H1 (cell line): Measurements from ENCODE around the gene CACNA2D3. TPM values are rescaled to one million over a fixed set of nuclear protein-coding genes. Genes with fewer than 3 reads are reported as not detected.

Experiments used
- CTCF ChIA-PET: fragments of 300-600 bp; sonication (Branson Sonifier 250); formaldehyde crosslinking; loops from one replicate; lab custom pipeline; 2021; ENCODE audit not compliant: partially characterized antibody; lab: Charles Lee
- POLR2A ChIA-PET: fragments of 300-600 bp; sonication (Branson Sonifier 250); formaldehyde crosslinking; loops from one replicate; lab custom pipeline; 2021; ENCODE audit warnings: inconsistent platforms; ENCODE audit not compliant: partially characterized antibody; lab: Charles Lee
- DNase-seq, 2 experiments: peaks; one replicate each; pipeline versions ENCODE4 v3.0.0 to v3.0.0-alpha.2; 2010 to 2022; ENCODE audit warnings: low spot score in 2 of 2, low read depth in 1 of 2, mixed read lengths in 1 of 2
- FAIRE-seq: peaks from 2 replicates; lab custom pipeline; 2011; peaks lifted over from hg19 to GRCh38; lab: Jason Lieb, UNC
- H2AFZ ChIP-seq: 2 replicates; pipeline ENCODE4 v1.8.1; 2012; ENCODE audit warnings: low read length, inconsistent platforms
- H2AK5ac ChIP-seq: 2 replicates; pipeline ENCODE4 v1.6.1; 2013; ENCODE audit warnings: low read depth, low read length
- H2BK120ac ChIP-seq: replicated peaks from 2 replicates; pipeline ENCODE3; 2013; ENCODE audit warnings: low read depth, low read length, inconsistent platforms
- H2BK12ac ChIP-seq: 2 replicates; pipeline ENCODE4 v1.6.1; 2013; ENCODE audit warnings: low read depth, low read length
- H2BK15ac ChIP-seq: 2 replicates; pipeline ENCODE4 v1.6.1; 2013; ENCODE audit warnings: low read length
- H2BK20ac ChIP-seq: 2 replicates; pipeline ENCODE4 v1.6.1; 2013; ENCODE audit warnings: low read length
- H2BK5ac ChIP-seq: 2 replicates; pipeline ENCODE4 v1.6.1; 2013; ENCODE audit warnings: low read depth, low read length
- H3K14ac ChIP-seq: 2 replicates; pipeline ENCODE4 v1.6.1; 2013; ENCODE audit warnings: inconsistent platforms; ENCODE audit not compliant: insufficient read length
- H3K18ac ChIP-seq: 2 replicates; pipeline ENCODE4 v1.6.1; 2013; ENCODE audit warnings: low read length; ENCODE audit errors: extremely low read depth
- H3K23ac ChIP-seq: 2 replicates; pipeline ENCODE4 v1.6.1; 2013; ENCODE audit warnings: inconsistent platforms; ENCODE audit not compliant: insufficient read length
- H3K23me2 ChIP-seq: 2 replicates; pipeline ENCODE4 v1.6.1; 2013; ENCODE audit warnings: low read depth, low read length
- H3K27ac ChIP-seq: 2 replicates; pipeline ENCODE4 v1.6.1; 2011; ENCODE audit warnings: low read depth, low read length, inconsistent platforms
- H3K27me3 ChIP-seq, 4 experiments: replicated peaks in 1 of 4; 1 replicate in 1 of 4; 2 replicates in 3 of 4; pipeline versions ENCODE4 v1.6.1 to v1.8.1; 2011 to 2013; ENCODE audit warnings: low read length in 3 of 4, mild to moderate bottlenecking in 3 of 4, inconsistent platforms in 2 of 4, mixed read lengths in 2 of 4, moderate library complexity in 1 of 4; ENCODE audit not compliant: control insufficient read depth in 3 of 4, insufficient read depth in 3 of 4; ENCODE audit errors: extremely low read depth in 1 of 4
- H3K36me3 ChIP-seq, 4 experiments: 2 replicates each; pipeline versions ENCODE4 v1.6.1 to v1.8.1; 2011 to 2013; ENCODE audit warnings: mild to moderate bottlenecking in 4 of 4, low read length in 3 of 4, moderate library complexity in 2 of 4, control low read depth in 1 of 4, inconsistent platforms in 1 of 4; ENCODE audit not compliant: insufficient read depth in 4 of 4, control insufficient read depth in 2 of 4
- H3K4ac ChIP-seq: replicated peaks from 2 replicates; pipeline ENCODE3; 2013; ENCODE audit warnings: low read length, low read depth, mixed read lengths, inconsistent platforms; ENCODE audit not compliant: insufficient read length
- H3K4me1 ChIP-seq, 4 experiments: replicated peaks in 1 of 4; 1 replicate in 1 of 4; 2 replicates in 3 of 4; pipeline versions ENCODE4 v1.6.1 to v1.8.1; 2011 to 2013; ENCODE audit warnings: low read length in 3 of 4, inconsistent platforms in 2 of 4, mixed read lengths in 1 of 4; ENCODE audit not compliant: insufficient read depth in 4 of 4, control insufficient read depth in 3 of 4
- H3K4me2 ChIP-seq, 2 experiments: 2 replicates each; pipeline versions ENCODE4 v1.6.1 to v1.8.1; 2011 to 2013; ENCODE audit warnings: low read depth in 2 of 2, low read length in 2 of 2, control low read depth in 1 of 2, inconsistent platforms in 1 of 2, mild to moderate bottlenecking in 1 of 2; ENCODE audit not compliant: insufficient read depth in 1 of 2
- H3K4me3 ChIP-seq, 4 experiments: fragments of 200-600, 300-600 bp in 1 of 4; sonication (generic), shearing (Covaris generic), sonication (Bioruptor Twin) in 1 of 4; 2 replicates each; pipeline versions ENCODE4 v1.5.1 to v1.8.1; 2011 to 2016; ENCODE audit warnings: low read length in 4 of 4, low read depth in 3 of 4, control low read depth in 2 of 4, inconsistent platforms in 2 of 4, mild to moderate bottlenecking in 2 of 4, mixed read lengths in 1 of 4, moderate library complexity in 1 of 4; ENCODE audit not compliant: insufficient read depth in 2 of 4; ENCODE audit errors: extremely low read depth in 1 of 4
- H3K56ac ChIP-seq: replicated peaks from 2 replicates; pipeline ENCODE3; 2013; ENCODE audit warnings: low read depth, mild to moderate bottlenecking, mixed read lengths, low read length, inconsistent platforms; ENCODE audit not compliant: insufficient read length
- H3K79me1 ChIP-seq: 2 replicates; pipeline ENCODE4 v1.6.1; 2013; ENCODE audit warnings: low read depth, low read length, control low read depth
- H3K79me2 ChIP-seq, 2 experiments: 2 replicates each; pipeline versions ENCODE4 v1.6.1 to v1.8.1; 2012 to 2013; ENCODE audit warnings: low read length in 2 of 2, mild to moderate bottlenecking in 2 of 2, inconsistent platforms in 1 of 2; ENCODE audit not compliant: insufficient read depth in 2 of 2, control insufficient read depth in 1 of 2
- H3K9ac ChIP-seq, 4 experiments: replicated peaks in 1 of 4; 1 replicate in 1 of 4; 2 replicates in 3 of 4; pipeline versions ENCODE4 v1.6.1 to v1.8.1; 2011 to 2013; ENCODE audit warnings: low read depth in 3 of 4, low read length in 3 of 4, control low read depth in 2 of 4, mild to moderate bottlenecking in 2 of 4, moderate library complexity in 2 of 4, inconsistent platforms in 1 of 4; ENCODE audit errors: extremely low read depth in 1 of 4
- H3K9me3 ChIP-seq, 2 experiments: 2 replicates each; pipeline versions ENCODE4 v1.6.1 to v1.8.1; 2012 to 2013; ENCODE audit warnings: mild to moderate bottlenecking in 2 of 2, moderate library complexity in 2 of 2, control low read depth in 1 of 2, inconsistent platforms in 1 of 2, low read depth in 1 of 2, low read length in 1 of 2, mixed read lengths in 1 of 2; ENCODE audit not compliant: insufficient read depth in 2 of 2
- H4K20me1 ChIP-seq, 2 experiments: replicated peaks in 1 of 2; 2 replicates each; pipeline versions ENCODE3 to v1.8.1; 2011 to 2013; ENCODE audit warnings: inconsistent platforms in 2 of 2, low read length in 2 of 2, mild to moderate bottlenecking in 1 of 2; ENCODE audit not compliant: insufficient read depth in 2 of 2, control insufficient read depth in 1 of 2
- H4K5ac ChIP-seq: 2 replicates; pipeline ENCODE4 v1.6.1; 2013; ENCODE audit warnings: low read length, low read depth, mixed read lengths, inconsistent platforms; ENCODE audit not compliant: insufficient read length
- H4K8ac ChIP-seq: 2 replicates; pipeline ENCODE4 v1.8.0; 2013; ENCODE audit warnings: mild to moderate bottlenecking, moderate library complexity, low read length, inconsistent platforms; ENCODE audit not compliant: insufficient read depth; ENCODE audit errors: extremely low read depth
- H4K91ac ChIP-seq: replicated peaks from 2 replicates; pipeline ENCODE3; 2013; ENCODE audit warnings: low read length, mixed read lengths, inconsistent platforms; ENCODE audit not compliant: insufficient read length
- JUND ChIP-seq: IDR thresholded peaks from 2 replicates; pipeline ENCODE4 v1.6.1; 2011; ENCODE audit warnings: mild to moderate bottlenecking, improper control_type of control experiment, low read length
- SRF ChIP-seq: IDR thresholded peaks from 2 replicates; pipeline ENCODE4 v1.6.1; 2011; ENCODE audit warnings: mild to moderate bottlenecking, low read depth, low read length, moderate library complexity
- WGBS, 2 experiments: shearing (Covaris generic) in 1 of 2; methylation state at CpG; one replicate each; pipeline versions ENCODE4 v1.1.6 to v1.1.7; 2013 to 2015; ENCODE audit warnings: low lambda C conversion rate in 2 of 2, mixed read lengths in 2 of 2, inconsistent platforms in 1 of 2, low coverage in 1 of 2, missing lambda C conversion rate in 1 of 2; ENCODE audit not compliant: insufficient replicate concordance in 2 of 2, insufficient coverage in 1 of 2, insufficient read length in 1 of 2; ENCODE audit errors: extremely low coverage in 1 of 2, missing lambda C conversion rate in 1 of 2; 5-methylcytosine and 5-hydroxymethylcytosine counted together
- polyA plus RNA-seq, 7 experiments: library from polyadenylated mRNA; depleted of rRNA in 3 of 7; stranded (reverse) in 5 of 7; unstranded in 2 of 7; fragments of >200 nt in 5 of 7; fragments of 200-250 nt in 2 of 7; gene quantifications; 1 replicate in 5 of 7; 2 replicates in 1 of 7; 4 replicates in 1 of 7; pipeline versions ENCODE4 v1.2.1 to v1.2.3, GENCODE V29; 2011 to 2013; ENCODE audit warnings: missing spikeins in 2 of 7, mixed read lengths in 2 of 7
- total RNA-seq: library from RNA; stranded (reverse); fragmentation: NEBNext Ultra II Directional; extraction: Animal tissue kit (Norgen Biotek cat#: 25700); gene quantifications from 2 replicates; pipeline ENCODE4 v1.2.1, GENCODE V29; 2021

Gene CACNA2D3
- total and polyA plus RNA-seq, 2 of the 8 experiments (the other 6 are each of a cell fraction or from before 2014, with no cell fraction given) = 1.5 to 1.8 TPM

GRCh38 chr3:54965746-54966145 is 843.4 kb downstream of the CACNA2D3 start:
- 92% methylated on average over 6 of the region's 6 CpGs; no CpG with 5 or more reads in 1 of the 2 experiments for WGBS, 2 experiments
- Histone ChIP-seq H3K79me2 (no peaks in the 10 kb centered on the region), H2BK15ac (no peak overlapping the region), H3K4me2 (no peak overlapping the region), H3K27me3 (no peaks in the 10 kb centered on the region; a peak in 1 of 7 replicates), H3K4me1 (peaks cover 0 to 4% (median 2%) of the 10 kb centered on the region in 4 experiments; a peak in 2 of 7 replicates), H2BK5ac (no peak overlapping the region), H3K27ac (no peak overlapping the region), H3K56ac (no peak overlapping the region), H3K36me3 (no peaks in the 10 kb centered on the region), H2BK20ac (no peak overlapping the region), H4K5ac (no peak overlapping the region), H2AFZ (no peak overlapping the region), H3K23ac (no peak overlapping the region), H3K18ac (no peak overlapping the region), H3K9me3 (no peaks in the 10 kb centered on the region), H3K23me2 (no peaks in the 10 kb centered on the region; the same call in 1 of the 2 replicates), H3K9ac (no peak overlapping the region), H3K4ac (no peak overlapping the region), H2AK5ac (no peak overlapping the region), H4K8ac (no peak overlapping the region), H3K4me3 (no peak overlapping the region), H4K20me1 (no peaks in the 10 kb centered on the region), H3K14ac (no peak overlapping the region), H2BK120ac (no peak overlapping the region), H4K91ac (no peak overlapping the region), H2BK12ac (no peak overlapping the region), H3K79me1 (no peaks in the 10 kb centered on the region)
- DNase-seq (no peak), FAIRE-seq (no peak)
- POLR2A ChIA-PET = no interaction called here
- CTCF ChIA-PET = interaction anchor here (0.6 to 1.4 kb wide), 5 partner anchors 9 to 485 kb away, joined by 3 read pairs; no protein-coding TSS in a partner anchor
- TF ChIP-seq SRF (no peak), JUND (no peak)
